GM12873 (cell line): Measurements from ENCODE around the gene AKAP12.

Experiments
- CTCF ChIP-seq: IDR thresholded peaks from 2 replicates; pipeline ENCODE4 v1.5.1; 2012; ENCODE audit warnings: low read depth, mild to moderate bottlenecking, moderate library complexity, low read length, control low read depth; ENCODE audit not compliant: insufficient read depth; ENCODE audit errors: missing control alignments

Gene AKAP12

GRCh38 chr6:151335930-151336329 is 96.2 kb downstream of the AKAP12 start:
- TF ChIP-seq CTCF, result no peak

GRCh38 chr6:151338651-151339200 is 99.0 kb downstream of the AKAP12 start:
- TF ChIP-seq CTCF, result no peak

- no peak for TF ChIP-seq CTCF
Observed at GRCh38 chr6:151339369-151339768, 99.6 kb downstream of the AKAP12 start.

- no peak for TF ChIP-seq CTCF
Observed at GRCh38 chr6:151340219-151340978, 100.6 kb downstream of the AKAP12 start.

GRCh38 chr6:151341476-151342195 is 101.9 kb downstream of the AKAP12 start:
- no peak for TF ChIP-seq CTCF

- TF ChIP-seq CTCF, result no peak
Observed at GRCh38 chr6:151349651-151350270, 110.0 kb downstream of the AKAP12 start.
